Measurements from ENCODE around the gene RNF217.

RNF217 gene

GRCh38 chr6:125111219-125111983 lies 149.2 kb downstream of the RNF217 start:
- no peak for DNase-seq (ENCODE audit: insufficient read length, low spot score)
- no peak for FAIRE-seq
- no peak for TF ChIP-seq CTCF (IDR thresholded peaks at IDR 0.05; ENCODE audit: insufficient read depth, missing control alignments)

GRCh38 chr6:125112934-125113333 lies 150.7 kb downstream of the RNF217 start:
- FAIRE-seq (no peak), DNase-seq (ENCODE audit: insufficient read length, low spot score) (no peak)
- TF ChIP-seq CTCF (IDR thresholded peaks at IDR 0.05; ENCODE audit: insufficient read depth, missing control alignments) = no peak

DNA sequence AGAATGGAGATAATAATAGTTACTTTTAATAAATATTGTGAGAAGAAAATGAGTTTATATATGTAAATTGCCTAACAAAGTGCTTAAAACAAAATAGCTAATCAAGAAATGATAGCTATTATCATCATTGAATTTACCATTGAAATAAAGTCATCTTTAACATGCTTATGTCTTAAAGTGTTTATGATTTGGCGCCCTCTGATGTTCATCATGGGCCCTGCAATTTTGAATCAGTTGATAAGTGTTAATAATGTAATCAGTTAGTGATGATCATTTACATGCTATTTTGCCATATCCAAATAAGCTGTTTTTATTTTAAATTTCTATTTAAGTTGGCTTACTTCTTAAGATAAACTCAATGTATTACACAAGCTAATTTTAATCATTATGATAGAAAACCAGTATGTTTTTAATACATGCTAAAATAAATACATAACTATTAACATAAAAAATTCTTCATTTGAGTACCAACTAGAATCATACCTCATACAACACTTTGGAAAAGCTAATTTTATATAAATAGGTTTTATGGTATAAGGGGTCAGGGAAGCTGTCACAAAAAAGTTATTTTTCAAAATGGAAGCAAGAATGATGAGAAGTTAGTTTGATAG lies 152.1 kb downstream of the RNF217 start:
- FAIRE-seq = peak; percentile 94
- TF ChIP-seq CTCF (IDR thresholded peaks at IDR 0.05; ENCODE audit: insufficient read depth, missing control alignments) = peak; percentile 94
- peak; percentile 25 for DNase-seq (ENCODE audit: insufficient read length, low spot score)

DNA sequence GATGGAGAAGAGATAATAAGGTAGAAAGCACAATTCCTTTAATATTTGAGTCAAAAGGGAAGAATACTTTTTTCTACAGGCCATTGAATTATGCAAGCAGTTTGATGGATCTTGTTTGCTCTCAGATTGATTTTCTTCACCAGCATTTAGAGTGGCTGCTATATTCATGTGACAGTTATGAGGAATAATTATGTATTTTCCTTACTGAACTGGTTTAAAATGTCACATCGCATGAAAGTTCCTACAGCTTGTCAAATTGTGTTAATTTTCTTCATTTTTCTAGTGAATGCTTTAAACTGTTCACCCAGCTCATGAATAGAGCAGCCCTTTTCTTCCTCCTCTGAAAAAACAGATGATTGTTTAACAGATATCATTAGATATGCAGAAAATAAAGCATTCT lies 153.9 kb downstream of the RNF217 start:
- DNase-seq (ENCODE audit: insufficient read length, low spot score) (no peak), FAIRE-seq (no peak)
- TF ChIP-seq CTCF (IDR thresholded peaks at IDR 0.05; ENCODE audit: insufficient read depth, missing control alignments) = no peak

DNA sequence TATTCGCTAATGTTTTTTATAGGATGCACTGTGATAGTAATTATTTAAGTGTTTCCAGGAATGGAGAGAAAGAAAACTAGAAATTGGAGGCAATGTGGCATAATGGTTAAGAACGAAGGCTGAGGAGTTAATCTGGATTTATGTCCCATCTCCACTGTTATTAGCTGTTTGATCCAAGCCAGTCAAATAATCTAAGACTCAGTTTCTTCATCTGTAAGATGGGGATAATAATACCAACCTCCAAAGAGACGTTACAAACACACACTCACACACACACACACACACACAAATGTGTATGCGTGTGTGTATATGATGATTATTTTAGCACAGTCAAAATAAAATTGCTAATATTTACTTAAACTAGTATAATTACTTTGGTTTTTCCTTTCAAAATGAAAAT lies 154.5 kb downstream of the RNF217 start:
- no peak for FAIRE-seq

DNA sequence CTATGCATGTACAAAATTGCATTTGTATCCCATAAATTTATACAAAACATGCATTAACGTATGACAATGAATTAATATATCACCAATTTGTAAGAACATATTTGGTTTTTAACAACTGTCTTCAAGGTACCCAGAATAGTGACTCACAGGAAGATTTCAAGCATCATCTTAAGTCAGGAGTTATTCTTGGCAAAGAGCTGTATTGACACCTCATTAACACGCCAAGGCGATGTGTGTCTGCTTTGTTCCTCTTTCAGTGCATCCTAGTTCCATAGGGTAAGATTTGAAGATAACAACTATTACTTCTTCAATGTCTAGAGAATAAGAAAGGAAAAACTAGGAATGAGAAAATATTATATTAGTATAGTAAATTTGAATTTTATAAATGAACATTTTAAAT lies 155.6 kb downstream of the RNF217 start:
- DNase-seq (ENCODE audit: insufficient read length, low spot score) (no peak), FAIRE-seq (no peak)
- no peak for TF ChIP-seq CTCF (IDR thresholded peaks at IDR 0.05; ENCODE audit: insufficient read depth, missing control alignments)

More for the DNA sequence above, 154.5 kb downstream of the RNF217 start:
- no peak for DNase-seq (ENCODE audit: insufficient read length, low spot score)
- TF ChIP-seq CTCF (IDR thresholded peaks at IDR 0.05; ENCODE audit: insufficient read depth, missing control alignments) = no peak

GRCh38 chr6:125120054-125120590 lies 157.9 kb downstream of the RNF217 start:
- no peak for TF ChIP-seq CTCF (IDR thresholded peaks at IDR 0.05; ENCODE audit: insufficient read depth, missing control alignments)
- DNase-seq (ENCODE audit: insufficient read length, low spot score) (no peak), FAIRE-seq (no peak)
